T follicular helper cell (primary cell): ENCODE measurements around the gene TFF3.

Experiments
- DNase-seq: peaks from one replicate; pipeline ENCODE4 v3.0.0-alpha.2; 2020; ENCODE audit warnings: low read depth

The TFF3 gene

DNA sequence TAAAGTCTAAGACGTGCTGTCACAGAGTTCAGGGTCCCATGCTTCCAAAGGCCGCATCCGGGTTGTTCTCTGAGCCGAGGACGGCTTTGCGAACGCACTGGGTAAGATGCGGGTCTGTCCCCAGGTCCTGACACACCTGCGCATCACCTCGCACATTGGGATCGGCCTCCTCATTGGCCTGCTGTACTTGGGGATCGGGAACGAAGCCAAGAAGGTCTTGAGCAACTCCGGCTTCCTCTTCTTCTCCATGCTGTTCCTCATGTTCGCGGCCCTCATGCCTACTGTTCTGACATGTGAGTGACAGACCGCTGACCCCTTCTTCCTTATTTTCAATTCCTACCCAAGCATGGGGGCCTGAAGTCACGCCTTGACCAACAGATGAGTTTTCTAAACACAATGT lies 25.3 kb downstream of the TFF3 start:
- DNase-seq, result no peak

DNA sequence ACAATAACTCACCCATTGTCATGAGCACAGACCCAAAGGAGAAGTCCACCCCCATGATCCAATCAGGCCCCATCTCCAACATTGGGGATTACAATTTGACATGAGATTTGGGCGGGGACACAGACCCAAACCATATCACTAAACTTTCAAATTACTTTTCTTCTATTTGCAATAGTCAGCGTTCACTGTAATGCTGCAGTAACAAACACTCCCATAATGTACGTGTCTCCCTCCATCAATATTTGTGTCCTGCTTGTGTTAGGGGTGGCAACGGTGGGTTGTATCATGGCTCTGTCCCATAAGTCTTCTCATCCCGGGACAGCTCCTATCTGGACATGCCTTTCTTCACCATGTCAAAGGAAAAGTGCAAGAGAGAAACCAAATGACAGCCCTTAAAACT lies 26.2 kb downstream of the TFF3 start:
- no peak for DNase-seq

DNA sequence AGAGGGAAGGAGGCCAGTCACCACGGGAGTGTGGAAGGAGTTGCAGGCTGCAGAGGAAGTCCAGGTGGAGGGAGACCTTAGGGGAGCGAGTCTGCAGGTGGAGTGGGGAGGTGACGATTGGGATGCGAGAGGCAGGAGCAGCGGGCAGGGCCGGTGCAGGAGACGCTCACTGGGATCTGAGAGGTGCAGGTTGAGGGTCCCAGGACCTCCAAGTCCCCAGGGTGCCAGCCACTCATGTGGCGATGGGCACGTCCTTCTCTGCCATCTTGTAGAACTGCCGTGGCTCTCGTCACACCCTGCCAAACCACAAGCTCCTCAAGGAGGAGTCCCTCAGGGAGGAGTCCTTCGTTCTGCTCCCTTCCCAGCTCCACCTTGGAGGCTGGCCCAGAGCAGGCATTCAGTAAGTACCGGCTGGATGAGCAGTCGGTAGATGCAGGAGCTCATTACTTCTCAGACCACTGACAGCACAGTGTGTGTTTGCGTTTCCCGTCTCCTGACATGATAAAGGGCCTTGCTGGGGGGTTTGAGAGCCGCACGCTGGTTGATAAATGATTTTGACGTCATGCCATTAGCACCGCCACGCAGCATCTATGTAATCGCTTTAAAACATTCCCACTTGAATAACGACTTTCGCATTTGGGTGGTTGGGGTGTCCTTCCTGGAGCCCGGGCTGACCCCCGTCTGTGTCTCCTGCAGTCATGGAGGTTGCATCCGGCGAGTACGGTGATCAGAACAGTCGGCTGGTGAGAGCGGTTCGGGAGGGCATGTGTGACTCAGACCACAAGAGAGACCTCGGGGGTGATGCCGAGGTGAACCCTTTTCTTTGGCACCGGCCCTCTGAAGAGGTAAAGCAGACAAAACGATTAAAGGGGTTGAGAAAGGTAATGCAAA lies 27.8 kb downstream of the TFF3 start:
- DNase-seq, result no peak

DNA sequence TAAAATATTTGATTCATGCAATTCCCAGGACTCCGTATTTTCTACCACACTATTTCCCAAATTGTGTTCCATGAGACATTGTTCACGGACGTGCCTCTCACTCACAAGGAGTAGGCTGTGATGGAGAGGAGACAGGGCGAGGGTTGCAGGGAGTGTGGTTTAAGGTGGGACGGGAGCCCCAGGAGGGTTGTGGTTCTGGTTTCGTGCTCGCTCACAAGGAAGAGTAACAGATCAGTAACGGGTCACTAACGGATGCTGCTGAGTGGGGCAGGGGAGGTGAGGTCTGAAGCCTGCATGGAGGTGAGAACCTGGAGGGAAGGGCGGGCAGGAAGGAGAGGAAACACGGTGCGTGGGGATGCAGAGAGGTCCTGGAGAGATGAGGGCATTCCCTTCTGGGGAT lies 28.8 kb downstream of the TFF3 start:
- no peak for DNase-seq

- DNase-seq, result no peak
These were observed 29.5 kb downstream of the TFF3 start for GRCh38 chr21:42285569-42286245.

DNA sequence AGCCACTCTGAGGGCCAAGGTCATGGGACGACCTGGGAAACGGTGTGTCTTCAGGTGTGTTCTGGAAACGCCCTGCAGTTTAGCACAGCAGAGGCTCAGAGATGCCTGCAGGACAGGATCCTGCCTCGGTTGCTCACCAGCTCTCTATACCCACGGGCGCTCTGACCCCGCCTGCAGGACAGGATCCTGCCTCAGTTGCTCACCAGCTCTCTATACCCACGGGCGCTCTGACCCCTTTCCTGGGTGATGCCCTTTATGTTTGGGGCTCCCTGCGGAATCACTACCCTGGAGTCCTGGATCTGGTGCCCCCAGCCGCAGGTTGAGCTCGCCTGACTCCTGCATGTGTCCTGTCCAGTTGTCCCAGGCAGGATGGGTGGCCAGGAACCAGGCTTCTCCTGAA lies 32.5 kb downstream of the TFF3 start:
- no peak for DNase-seq

DNA sequence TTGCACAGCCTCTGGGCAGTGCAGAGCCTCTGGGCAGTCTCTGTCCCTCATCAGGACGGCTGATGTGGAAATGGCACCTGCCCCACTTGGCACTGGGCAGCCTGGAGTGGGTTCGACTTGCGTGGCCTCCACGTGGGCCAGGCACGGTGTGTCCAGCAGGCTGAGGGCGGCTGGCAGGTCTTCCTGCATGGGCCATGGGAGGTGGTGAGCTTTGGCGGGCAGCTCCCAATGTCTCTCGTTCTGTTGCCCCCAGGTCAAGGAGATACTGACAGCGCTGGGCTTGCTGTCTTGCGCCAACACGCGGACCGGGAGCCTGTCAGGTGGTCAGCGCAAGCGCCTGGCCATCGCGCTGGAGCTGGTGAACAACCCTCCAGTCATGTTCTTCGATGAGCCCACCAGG lies 33.2 kb downstream of the TFF3 start:
- no peak for DNase-seq

DNA sequence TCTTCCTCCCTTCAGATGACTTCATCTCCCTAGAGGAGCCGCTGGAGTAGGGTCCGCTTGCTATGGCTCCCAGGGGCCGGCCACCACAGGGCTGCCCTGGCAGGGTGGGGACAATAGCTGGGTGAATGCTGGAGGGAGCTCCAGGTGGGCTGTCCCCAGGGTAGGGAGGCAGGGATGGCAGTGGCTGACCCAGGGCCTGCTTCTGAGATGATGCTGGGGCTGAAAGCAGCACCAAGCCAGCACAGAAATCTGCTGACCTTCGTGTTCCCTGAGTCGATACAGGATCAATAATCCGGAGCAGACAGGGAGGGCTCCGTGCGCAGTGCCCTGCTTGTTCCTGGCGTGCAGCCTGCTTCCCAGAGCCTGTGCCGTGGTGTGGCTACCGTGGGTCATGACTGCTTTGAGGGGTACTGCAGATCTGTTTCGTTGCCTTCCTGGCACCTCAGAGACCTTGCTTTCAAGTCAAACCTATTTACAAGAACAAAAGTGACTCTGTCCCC lies 34.0 kb downstream of the TFF3 start:
- DNase-seq, result no peak

DNA sequence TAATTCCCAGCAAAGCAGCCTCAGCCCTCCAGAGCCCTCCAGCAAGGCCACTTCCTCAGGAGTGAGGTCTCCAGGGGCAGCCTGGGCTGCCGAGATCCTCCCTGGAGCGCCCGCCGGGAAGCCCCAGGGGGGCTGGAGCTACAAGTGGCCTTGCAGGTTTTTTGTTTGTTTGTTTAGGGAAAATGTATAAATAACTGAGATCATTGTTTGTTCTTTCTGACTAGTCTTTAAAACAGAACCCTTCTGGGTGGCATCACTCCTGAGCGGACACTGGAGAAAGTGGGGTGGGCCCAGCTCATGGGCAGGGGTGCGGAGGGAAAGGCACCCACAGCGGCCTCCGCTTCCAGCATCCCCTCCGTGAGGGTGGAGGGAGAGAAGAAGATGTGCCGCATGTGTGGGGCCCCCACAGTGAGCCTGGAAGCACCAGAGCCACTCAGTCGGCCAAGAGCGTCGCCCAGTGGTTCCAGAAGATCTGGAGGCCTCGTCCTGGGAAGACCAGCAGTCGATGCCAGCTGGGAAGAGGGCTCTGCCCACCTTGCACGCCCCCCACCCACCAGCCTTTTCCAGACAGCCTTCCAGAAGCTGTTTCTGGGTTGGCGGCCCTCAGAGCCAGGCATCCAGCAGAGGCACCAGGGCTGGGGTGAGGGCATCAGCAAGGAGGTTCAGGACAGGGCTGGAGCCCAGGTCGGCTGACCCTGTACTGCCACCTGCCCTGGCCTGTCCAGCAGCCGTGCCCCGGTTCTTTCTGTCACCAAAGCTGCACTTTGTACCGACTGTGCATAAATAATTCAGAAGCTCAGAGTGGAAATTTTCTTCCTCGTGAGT lies 34.6 kb downstream of the TFF3 start:
- no peak for DNase-seq

DNA sequence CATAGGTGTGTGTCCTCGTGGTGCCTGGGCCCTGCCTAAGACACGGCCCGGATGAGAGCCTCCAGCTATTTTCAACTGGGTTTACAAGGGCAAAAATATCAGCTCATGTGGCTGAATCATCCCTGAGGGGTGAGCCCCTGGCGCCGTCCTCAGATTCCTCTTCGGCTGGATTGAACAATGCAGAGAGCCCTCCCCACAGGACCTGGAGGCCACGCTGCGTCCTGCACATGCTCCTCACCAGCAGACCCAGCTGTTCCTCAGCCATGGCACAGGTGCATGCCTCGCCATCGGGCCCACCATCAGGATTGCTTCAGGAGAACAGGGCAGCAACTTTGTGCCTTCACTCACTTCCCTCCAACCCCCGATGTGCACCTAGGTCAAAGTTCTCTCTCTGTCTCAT lies 35.3 kb downstream of the TFF3 start:
- no peak for DNase-seq

DNA sequence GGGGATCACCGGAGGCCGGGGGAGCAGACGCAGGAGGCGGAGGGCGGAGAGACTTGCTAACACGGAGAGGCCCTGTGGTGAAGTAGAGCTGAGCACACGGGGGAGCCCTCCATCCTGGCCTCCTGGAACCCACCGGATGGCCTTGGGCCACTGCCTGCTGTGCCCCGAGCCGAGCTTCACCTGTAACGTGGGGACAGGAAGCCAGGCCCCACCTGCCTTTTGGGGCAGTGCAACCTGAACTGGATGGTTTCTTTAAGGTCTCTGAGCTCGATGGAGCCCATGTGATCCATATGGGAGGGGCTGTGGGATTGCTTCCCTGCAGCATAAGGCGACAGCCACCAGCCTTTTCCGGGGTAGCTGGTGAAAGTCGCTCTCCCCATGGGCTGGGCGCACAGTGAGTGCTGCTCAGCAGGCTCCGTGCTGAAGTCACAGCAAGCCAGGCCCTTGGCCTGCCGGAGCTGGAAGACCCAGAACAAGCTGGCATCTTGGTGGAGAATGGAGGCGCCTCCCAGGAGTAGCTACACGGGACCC lies 35.8 kb downstream of the TFF3 start:
- DNase-seq, result no peak

DNA sequence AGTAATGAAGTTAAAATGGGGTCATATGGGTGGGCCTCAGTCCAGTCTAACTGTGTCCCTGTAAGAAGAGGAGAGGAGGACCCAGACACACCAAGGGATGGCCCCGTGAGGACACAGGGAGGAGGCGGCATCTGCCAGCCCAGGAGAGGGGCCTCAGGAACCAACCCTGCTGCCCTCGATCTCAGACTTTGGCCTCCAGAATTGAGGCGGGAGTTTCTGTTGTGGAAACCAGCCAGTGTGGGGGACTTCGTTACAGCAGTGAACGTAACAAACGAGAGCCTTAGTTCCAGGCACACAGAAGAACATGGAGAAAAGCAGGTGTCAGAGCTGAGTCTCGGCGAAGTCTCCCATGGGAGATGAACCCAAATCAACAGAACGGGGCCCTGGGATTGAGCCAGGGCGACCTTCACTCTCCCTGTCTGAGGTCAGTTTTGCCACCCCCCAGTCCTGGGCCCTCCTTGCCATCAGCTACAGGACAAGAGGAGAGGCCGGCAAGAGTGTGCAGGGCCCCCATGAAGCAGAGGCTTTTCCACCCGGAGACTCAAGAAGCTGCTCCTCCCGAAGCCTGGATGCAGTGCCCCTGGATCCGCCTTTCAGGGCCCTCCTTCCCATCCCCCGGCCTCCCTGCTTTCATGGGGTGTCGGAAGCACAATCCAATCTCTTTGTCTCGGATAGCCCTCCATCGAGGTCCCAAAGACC lies 36.6 kb downstream of the TFF3 start:
- no peak for DNase-seq

DNA sequence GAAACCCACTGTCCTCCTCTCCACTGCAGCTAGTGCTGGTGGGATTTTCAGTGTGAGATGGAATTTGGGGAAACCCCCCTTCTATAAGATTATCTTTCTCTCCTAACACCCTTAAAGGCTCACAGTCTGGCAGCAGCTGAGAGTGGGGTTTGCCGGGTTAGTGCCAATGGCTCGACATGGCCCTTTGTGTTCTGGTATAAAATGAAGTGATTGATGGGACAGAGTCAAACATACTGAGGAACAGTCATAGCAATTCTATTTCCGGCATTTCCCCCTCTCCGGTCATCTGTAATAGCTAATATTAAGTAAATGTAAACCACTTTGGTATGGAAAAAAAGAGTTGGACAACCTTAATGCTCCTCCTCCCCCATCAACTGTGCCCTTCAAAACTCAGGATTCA lies 37.6 kb downstream of the TFF3 start:
- no peak for DNase-seq

- no peak for DNase-seq
These were observed 38.6 kb downstream of the TFF3 start for GRCh38 chr21:42276526-42277154.

- DNase-seq, result no peak
These were observed 39.1 kb downstream of the TFF3 start for GRCh38 chr21:42276076-42276475.

DNA sequence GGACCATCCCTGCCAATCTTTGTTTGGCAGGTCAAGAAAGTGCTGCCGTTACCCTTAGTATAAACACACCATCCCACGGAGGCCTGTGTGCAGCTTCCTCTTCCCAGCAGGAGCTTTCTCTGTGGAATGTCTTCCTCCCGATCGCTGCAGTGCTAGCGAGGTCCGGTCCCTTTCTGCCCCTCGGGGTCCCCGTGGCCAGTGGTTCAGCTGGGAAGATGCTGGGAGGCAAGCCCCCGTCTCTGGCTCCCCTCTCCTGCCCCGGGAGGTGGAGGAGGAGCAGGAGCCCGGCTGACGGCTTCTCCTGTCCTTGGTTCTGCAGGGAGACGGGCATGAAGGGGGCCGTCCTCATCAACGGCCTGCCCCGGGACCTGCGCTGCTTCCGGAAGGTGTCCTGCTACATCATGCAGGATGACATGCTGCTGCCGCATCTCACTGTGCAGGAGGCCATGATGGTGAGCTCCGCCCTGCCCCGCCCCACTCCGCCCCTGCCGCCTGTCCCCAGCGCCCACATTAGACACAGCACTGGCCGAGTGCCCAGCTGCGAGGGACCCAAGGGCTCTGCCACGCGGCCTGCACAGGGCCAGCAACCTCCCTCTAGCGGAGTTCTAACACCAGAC lies 42.1 kb downstream of the TFF3 start:
- no peak for DNase-seq

GRCh38 chr21:42272109-42272962 lies 42.9 kb downstream of the TFF3 start:
- DNase-seq, result no peak

DNA sequence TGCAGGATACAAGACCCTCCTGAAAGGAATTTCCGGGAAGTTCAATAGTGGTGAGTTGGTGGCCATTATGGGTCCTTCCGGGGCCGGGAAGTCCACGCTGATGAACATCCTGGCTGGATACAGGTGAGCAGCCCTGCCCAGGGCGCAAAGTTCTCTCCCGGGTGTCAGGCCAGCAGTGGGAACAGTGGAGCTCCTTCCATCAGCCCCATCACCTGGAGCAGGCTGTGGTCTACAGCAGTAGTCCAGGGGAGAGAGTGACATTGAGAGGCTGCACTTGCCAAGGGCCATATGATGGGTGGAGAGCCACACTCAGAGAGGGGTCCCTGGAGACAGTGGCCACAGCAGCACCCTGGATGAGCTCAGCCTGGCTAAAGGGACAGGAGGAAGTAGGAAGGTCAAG lies 44.1 kb downstream of the TFF3 start:
- DNase-seq, result no peak

DNA sequence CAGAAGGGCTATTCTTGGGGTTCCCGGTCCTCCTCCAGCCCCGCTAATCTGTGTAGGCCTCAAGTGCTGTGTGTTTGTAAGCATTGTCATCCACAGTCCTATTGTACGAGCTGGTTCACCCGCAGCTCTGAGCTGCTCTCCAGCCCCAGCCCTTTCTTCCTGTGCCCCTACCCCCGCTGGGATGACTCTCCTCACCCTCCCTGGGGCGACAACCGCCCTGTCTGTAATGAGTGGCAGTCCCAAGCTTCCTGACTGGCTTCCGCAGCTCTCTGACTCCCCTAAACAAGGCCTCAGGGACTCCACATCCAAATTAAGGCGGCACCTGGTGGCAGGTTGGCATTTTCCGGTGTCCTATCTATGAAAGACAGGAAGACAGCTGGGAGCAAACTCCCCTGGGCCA lies 45.8 kb downstream of the TFF3 start:
- no peak for DNase-seq
